GM12878 (cell line): ENCODE measurements around the gene MTR. TPM values are rescaled to one million over a fixed set of nuclear protein-coding genes. Genes with fewer than 3 reads are reported as not detected.

Experiments used
- ATAC-seq: fragments of 200-7000 bp; cut with Tn5 transposase; 3 replicates; pipeline ENCODE4 v1.9.1; 2020; ENCODE audit warnings: mild to moderate bottlenecking, moderate library complexity
- BruUV-seq: library from RNA; stranded (reverse); fragments of 400-500 nt; replicated peaks from 2 replicates; lab custom pipeline; 2021; lab: Mats Ljungman, UMichigan
- CTCF ChIA-PET: fragments of 300-600 bp; sonication (Branson Sonifier 250); formaldehyde crosslinking; extraction: SDS; loops from one replicate; lab custom pipeline; 2021; ENCODE audit warnings: inconsistent platforms; lab: Yijun Ruan, JAX
- POLR2A ChIA-PET: fragments of 350-600 bp; formaldehyde crosslinking; extraction: SDS; loops from one replicate; lab custom pipeline; 2021; ENCODE audit warnings: inconsistent platforms; lab: Charles Lee
- RAD21 ChIA-PET: fragments of 300-600 bp; sonication (Branson Sonifier 250); formaldehyde crosslinking; loops from one replicate; lab custom pipeline; 2023; ENCODE audit warnings: antibody characterized with exemption; ENCODE audit not compliant: unreplicated experiment; lab: Charles Lee
- SMC1A ChIA-PET: fragments of 300-600 bp; sonication (Branson Sonifier 250); formaldehyde crosslinking; loops from one replicate; lab custom pipeline; 2023; ENCODE audit not compliant: unreplicated experiment, uncharacterized antibody; lab: Charles Lee
- DNase-seq: peaks from one replicate; pipeline ENCODE4 v3.0.0-alpha.2; 2011; ENCODE audit warnings: low read depth, low spot score
- FAIRE-seq: peaks from 3 replicates; lab custom pipeline; 2011; peaks lifted over from hg19 to GRCh38; lab: Jason Lieb, UNC
- H2AFZ ChIP-seq: 2 replicates; pipeline ENCODE4 v1.6.0; 2011; ENCODE audit warnings: low read depth, low read length, control low read depth; ENCODE audit not compliant: control insufficient read depth
- H3K27ac ChIP-seq: 2 replicates; pipeline ENCODE4 v1.5.1; 2011; ENCODE audit warnings: control low read depth; ENCODE audit not compliant: control insufficient read depth, insufficient read depth
- H3K27me3 ChIP-seq, 2 experiments: replicated peaks in 1 of 2; 2 replicates each; pipeline versions ENCODE4 v1.6.0 to v1.6.1; 2011; ENCODE audit warnings: low read length in 1 of 2; ENCODE audit not compliant: control insufficient read depth in 2 of 2, insufficient read depth in 2 of 2
- H3K36me3 ChIP-seq, 2 experiments: 2 replicates each; pipeline ENCODE4 v1.5.1; 2011; ENCODE audit warnings: low read length in 1 of 2; ENCODE audit not compliant: control insufficient read depth in 2 of 2, insufficient read depth in 2 of 2
- H3K4me1 ChIP-seq: 2 replicates; pipeline ENCODE4 v1.6.1; 2011; ENCODE audit warnings: mild to moderate bottlenecking, low read length, moderate library complexity, mixed read lengths; ENCODE audit not compliant: control insufficient read depth, insufficient read depth
- H3K4me2 ChIP-seq: 2 replicates; pipeline ENCODE4 v1.6.0; 2011; ENCODE audit warnings: control low read depth; ENCODE audit not compliant: control insufficient read depth, insufficient read depth
- H3K4me3 ChIP-seq: fragments of 200-600 bp; sonication (generic); 2 replicates; pipeline ENCODE4 v1.5.1; 2016
- H3K79me2 ChIP-seq: 2 replicates; pipeline ENCODE4 v1.6.0; 2011; ENCODE audit warnings: low read length; ENCODE audit not compliant: control insufficient read depth, insufficient read depth
- H3K9ac ChIP-seq: 2 replicates; pipeline ENCODE4 v1.8.0; 2011; ENCODE audit warnings: low read length, control low read depth, mixed read lengths; ENCODE audit not compliant: control insufficient read depth, insufficient read depth
- H3K9me3 ChIP-seq: replicated peaks from 3 replicates; pipeline ENCODE4 v1.5.1; 2011; ENCODE audit warnings: mild to moderate bottlenecking, low read length; ENCODE audit not compliant: control insufficient read depth, insufficient read depth
- H4K20me1 ChIP-seq: 2 replicates; pipeline ENCODE4 v1.6.0; 2011; ENCODE audit not compliant: control insufficient read depth, insufficient read depth
- ATF7 ChIP-seq: fragments of 450-650 bp; IDR thresholded peaks from 2 replicates; pipeline ENCODE4 v1.6.1; 2016; ENCODE audit warnings: low read depth, mild to moderate bottlenecking
- HDAC2 ChIP-seq: fragments of 200-600 bp; sonication (generic); IDR thresholded peaks from 2 replicates; pipeline ENCODE4 v1.6.1; 2017
- IKZF1 ChIP-seq: fragments of 450-650 bp; conservative IDR thresholded peaks from 2 replicates; pipeline ENCODE4 v1.6.1; 2017; ENCODE audit warnings: antibody characterized with exemption, mild to moderate bottlenecking
- MXI1 ChIP-seq: fragments of 150-350 bp; IDR thresholded peaks from 2 replicates; pipeline ENCODE4 v1.6.1; 2011; ENCODE audit warnings: low read depth, mild to moderate bottlenecking, inconsistent platforms, low read length, improper control_type of control experiment
- MYB ChIP-seq: fragments of 150-350 bp; IDR thresholded peaks from 2 replicates; pipeline ENCODE4 v1.6.1; 2014; ENCODE audit warnings: mild to moderate bottlenecking, low read depth, low read length, borderline replicate concordance
- PML ChIP-seq: IDR thresholded peaks from 2 replicates; pipeline ENCODE4 v1.6.1; 2012; ENCODE audit warnings: low read length, inconsistent platforms
- RELA ChIP-seq: fragments of 450-650 bp; IDR thresholded peaks from 2 replicates; pipeline ENCODE4 v1.8.0; 2014; ENCODE audit warnings: borderline replicate concordance; ENCODE audit not compliant: partially characterized antibody
- WGBS: methylation state at CpG from one replicate; pipeline ENCODE4 v1.1.6; 2016; ENCODE audit warnings: low lambda C conversion rate; ENCODE audit not compliant: insufficient replicate concordance, insufficient coverage; ENCODE audit errors: missing lambda C conversion rate; 5-methylcytosine and 5-hydroxymethylcytosine counted together
- in situ Hi-C: fragments of 300-500 bp; cut with MboI; formaldehyde crosslinking; loops from 9 replicates; pipeline ENCODE4 v1.14.3; 2018; ENCODE audit warnings: mixed read lengths
- intact Hi-C: fragments of 100-400 bp; cut with micrococcal nuclease; formaldehyde crosslinking; loops from one replicate; pipeline ENCODE4 v1.14.2; 2022; ENCODE audit not compliant: unreplicated experiment
- polyA plus RNA-seq, 11 experiments: library from polyadenylated mRNA; depleted of rRNA in 4 of 11; unstranded in 6 of 11; stranded (reverse) in 5 of 11; fragments of >200 nt; fragmentation: Nextera tagmentation in 4 of 11; fragmentation: Illumina TruSeq in 1 of 11; extraction: Ambion mirVana in 4 of 11; extraction: Trizol in 1 of 11; gene quantifications; 1 replicate in 1 of 11; 2 replicates in 10 of 11; pipeline versions ENCODE4 v1.2.1 to v1.2.3, GENCODE V29; 2011 to 2016; ENCODE audit warnings: inconsistent platforms in 2 of 11, missing spikeins in 2 of 11, low read depth in 1 of 11
- total RNA-seq, 4 experiments: library from RNA; depleted of rRNA in 3 of 4; stranded (reverse); fragments of >200 nt in 3 of 4; fragmentation: Illumina TruSeq in 1 of 4; extraction: Trizol in 1 of 4; gene quantifications; 2 replicates each; pipeline versions ENCODE4 v1.2.1 to v1.2.3, GENCODE V29; 2013 to 2021
- TF ChIP-seq, protein P1 (sequence below): fragments of 450-650 bp; formaldehyde crosslinking; IDR thresholded peaks from 2 replicates; pipeline ENCODE4 v1.5.0; 2022; ENCODE audit warnings: mild to moderate bottlenecking, missing genetic modification characterization
- TF ChIP-seq, protein P2 (sequence below): fragments of 450-650 bp; IDR thresholded peaks from 2 replicates; pipeline ENCODE4 v1.6.1; 2016; ENCODE audit warnings: mild to moderate bottlenecking, moderate library complexity, borderline replicate concordance
- TF ChIP-seq, protein P3 (sequence below): IDR thresholded peaks from 2 replicates; pipeline ENCODE4 v1.6.1; 2012; ENCODE audit warnings: improper control_type of control experiment, low read depth, low read length; ENCODE audit not compliant: insufficient replicate concordance

MTR gene
- total and polyA plus RNA-seq, 10 of the 15 experiments (the other 5 are each of a cell fraction or from before 2014, with no cell fraction given) = 2.4 to 38.7 (median 16.5) TPM

DNA sequence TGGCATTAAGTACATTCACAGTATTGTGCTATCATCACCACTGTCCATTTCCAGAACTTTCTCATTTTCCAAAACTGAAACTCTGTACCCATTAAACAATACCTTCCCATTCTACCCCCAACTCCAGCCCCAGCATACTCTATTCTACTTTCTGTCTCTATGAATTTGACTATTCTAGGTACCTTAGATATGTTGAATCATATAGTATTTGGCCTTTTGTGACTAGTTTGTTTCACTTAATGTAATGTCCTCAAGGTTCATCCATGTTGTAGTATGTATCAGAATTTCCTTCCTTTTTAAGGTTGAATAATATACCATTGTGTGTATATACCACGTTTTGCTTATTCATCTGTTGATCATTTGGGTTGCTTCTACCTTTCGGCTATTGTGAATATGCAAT, 11.5 kb downstream of the MTR start (continued):
- TF ChIP-seq IKZF1 (no peak), PML (no peak), MXI1 (no peak)
- TF ChIP-seq, protein P1, sequence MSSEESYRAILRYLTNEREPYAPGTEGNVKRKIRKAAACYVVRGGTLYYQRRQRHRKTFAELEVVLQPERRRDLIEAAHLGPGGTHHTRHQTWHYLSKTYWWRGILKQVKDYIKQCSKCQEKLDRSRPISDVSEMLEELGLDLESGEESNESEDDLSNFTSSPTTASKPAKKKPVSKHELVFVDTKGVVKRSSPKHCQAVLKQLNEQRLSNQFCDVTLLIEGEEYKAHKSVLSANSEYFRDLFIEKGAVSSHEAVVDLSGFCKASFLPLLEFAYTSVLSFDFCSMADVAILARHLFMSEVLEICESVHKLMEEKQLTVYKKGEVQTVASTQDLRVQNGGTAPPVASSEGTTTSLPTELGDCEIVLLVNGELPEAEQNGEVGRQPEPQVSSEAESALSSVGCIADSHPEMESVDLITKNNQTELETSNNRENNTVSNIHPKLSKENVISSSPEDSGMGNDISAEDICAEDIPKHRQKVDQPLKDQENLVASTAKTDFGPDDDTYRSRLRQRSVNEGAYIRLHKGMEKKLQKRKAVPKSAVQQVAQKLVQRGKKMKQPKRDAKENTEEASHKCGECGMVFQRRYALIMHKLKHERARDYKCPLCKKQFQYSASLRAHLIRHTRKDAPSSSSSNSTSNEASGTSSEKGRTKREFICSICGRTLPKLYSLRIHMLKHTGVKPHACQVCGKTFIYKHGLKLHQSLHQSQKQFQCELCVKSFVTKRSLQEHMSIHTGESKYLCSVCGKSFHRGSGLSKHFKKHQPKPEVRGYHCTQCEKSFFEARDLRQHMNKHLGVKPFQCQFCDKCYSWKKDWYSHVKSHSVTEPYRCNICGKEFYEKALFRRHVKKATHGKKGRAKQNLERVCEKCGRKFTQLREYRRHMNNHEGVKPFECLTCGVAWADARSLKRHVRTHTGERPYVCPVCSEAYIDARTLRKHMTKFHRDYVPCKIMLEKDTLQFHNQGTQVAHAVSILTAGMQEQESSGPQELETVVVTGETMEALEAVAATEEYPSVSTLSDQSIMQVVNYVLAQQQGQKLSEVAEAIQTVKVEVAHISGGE (CRISPR knock-in tag) = no peak

DNA sequence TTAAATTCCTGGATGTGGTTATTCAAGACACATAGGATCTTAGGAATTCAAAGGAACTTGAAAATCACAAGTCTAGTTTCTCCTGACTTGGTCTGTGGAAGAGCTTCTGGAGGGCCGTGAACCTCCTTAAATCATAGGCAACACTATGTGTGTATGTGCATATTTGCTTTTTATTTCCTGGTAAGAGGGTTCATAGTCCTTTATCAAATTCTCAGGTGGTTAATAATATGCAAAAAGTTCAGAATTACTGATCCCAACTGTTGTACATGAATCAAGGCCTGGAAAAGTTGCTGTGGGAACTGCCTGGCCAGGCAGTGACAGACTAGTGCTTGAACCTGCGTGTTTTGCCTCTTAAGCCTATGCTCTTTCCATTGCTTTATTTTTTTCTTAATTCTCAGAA, 12.9 kb downstream of the MTR start:
- FAIRE-seq = no peak
- TF ChIP-seq, protein P2, sequence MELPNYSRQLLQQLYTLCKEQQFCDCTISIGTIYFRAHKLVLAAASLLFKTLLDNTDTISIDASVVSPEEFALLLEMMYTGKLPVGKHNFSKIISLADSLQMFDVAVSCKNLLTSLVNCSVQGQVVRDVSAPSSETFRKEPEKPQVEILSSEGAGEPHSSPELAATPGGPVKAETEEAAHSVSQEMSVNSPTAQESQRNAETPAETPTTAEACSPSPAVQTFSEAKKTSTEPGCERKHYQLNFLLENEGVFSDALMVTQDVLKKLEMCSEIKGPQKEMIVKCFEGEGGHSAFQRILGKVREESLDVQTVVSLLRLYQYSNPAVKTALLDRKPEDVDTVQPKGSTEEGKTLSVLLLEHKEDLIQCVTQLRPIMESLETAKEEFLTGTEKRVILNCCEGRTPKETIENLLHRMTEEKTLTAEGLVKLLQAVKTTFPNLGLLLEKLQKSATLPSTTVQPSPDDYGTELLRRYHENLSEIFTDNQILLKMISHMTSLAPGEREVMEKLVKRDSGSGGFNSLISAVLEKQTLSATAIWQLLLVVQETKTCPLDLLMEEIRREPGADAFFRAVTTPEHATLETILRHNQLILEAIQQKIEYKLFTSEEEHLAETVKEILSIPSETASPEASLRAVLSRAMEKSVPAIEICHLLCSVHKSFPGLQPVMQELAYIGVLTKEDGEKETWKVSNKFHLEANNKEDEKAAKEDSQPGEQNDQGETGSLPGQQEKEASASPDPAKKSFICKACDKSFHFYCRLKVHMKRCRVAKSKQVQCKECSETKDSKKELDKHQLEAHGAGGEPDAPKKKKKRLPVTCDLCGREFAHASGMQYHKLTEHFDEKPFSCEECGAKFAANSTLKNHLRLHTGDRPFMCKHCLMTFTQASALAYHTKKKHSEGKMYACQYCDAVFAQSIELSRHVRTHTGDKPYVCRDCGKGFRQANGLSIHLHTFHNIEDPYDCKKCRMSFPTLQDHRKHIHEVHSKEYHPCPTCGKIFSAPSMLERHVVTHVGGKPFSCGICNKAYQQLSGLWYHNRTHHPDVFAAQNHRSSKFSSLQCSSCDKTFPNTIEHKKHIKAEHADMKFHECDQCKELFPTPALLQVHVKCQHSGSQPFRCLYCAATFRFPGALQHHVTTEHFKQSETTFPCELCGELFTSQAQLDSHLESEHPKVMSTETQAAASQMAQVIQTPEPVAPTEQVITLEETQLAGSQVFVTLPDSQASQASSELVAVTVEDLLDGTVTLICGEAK = no peak
- TF ChIP-seq HDAC2 (no peak), MYB (no peak), MXI1 (no peak), IKZF1 (no peak), RELA (no peak), ATF7 (no peak)
- TF ChIP-seq, protein P3, sequence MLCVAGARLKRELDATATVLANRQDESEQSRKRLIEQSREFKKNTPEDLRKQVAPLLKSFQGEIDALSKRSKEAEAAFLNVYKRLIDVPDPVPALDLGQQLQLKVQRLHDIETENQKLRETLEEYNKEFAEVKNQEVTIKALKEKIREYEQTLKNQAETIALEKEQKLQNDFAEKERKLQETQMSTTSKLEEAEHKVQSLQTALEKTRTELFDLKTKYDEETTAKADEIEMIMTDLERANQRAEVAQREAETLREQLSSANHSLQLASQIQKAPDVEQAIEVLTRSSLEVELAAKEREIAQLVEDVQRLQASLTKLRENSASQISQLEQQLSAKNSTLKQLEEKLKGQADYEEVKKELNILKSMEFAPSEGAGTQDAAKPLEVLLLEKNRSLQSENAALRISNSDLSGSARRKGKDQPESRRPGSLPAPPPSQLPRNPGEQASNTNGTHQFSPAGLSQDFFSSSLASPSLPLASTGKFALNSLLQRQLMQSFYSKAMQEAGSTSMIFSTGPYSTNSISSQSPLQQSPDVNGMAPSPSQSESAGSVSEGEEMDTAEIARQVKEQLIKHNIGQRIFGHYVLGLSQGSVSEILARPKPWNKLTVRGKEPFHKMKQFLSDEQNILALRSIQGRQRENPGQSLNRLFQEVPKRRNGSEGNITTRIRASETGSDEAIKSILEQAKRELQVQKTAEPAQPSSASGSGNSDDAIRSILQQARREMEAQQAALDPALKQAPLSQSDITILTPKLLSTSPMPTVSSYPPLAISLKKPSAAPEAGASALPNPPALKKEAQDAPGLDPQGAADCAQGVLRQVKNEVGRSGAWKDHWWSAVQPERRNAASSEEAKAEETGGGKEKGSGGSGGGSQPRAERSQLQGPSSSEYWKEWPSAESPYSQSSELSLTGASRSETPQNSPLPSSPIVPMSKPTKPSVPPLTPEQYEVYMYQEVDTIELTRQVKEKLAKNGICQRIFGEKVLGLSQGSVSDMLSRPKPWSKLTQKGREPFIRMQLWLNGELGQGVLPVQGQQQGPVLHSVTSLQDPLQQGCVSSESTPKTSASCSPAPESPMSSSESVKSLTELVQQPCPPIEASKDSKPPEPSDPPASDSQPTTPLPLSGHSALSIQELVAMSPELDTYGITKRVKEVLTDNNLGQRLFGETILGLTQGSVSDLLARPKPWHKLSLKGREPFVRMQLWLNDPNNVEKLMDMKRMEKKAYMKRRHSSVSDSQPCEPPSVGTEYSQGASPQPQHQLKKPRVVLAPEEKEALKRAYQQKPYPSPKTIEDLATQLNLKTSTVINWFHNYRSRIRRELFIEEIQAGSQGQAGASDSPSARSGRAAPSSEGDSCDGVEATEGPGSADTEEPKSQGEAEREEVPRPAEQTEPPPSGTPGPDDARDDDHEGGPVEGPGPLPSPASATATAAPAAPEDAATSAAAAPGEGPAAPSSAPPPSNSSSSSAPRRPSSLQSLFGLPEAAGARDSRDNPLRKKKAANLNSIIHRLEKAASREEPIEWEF = no peak

More for the DNA sequence above, 12.9 kb downstream of the MTR start:
- BruUV-seq = no TSS peak
- Histone ChIP-seq H4K20me1 (no peaks in the 10 kb centered on the region), H3K79me2 (peaks cover 4% of the 10 kb centered on the region), H3K4me1 (no peaks in the 10 kb centered on the region), H3K27me3 (no peaks in the 10 kb centered on the region), H3K36me3 (peaks cover 6 to 41% of the 10 kb centered on the region in 2 experiments), H3K4me3 (no peak overlapping the region), H3K4me2 (no peak overlapping the region), H2AFZ (no peak overlapping the region), H3K27ac (no peak overlapping the region), H3K9ac (no peak overlapping the region), H3K9me3 (no peaks in the 10 kb centered on the region)
- CTCF ChIA-PET = no interaction called here
- RAD21 ChIA-PET = no interaction called here
- WGBS = 100% methylated on average over 2 of the region's 2 CpGs
- SMC1A ChIA-PET = interaction anchor here (0.7 to 1.2 kb wide), 2 partner anchors 26 to 36 kb away, joined by 3 read pairs; no protein-coding TSS in a partner anchor
- DNase-seq (no peak), ATAC-seq (no peak)
- POLR2A ChIA-PET = no interaction called here
- in situ Hi-C loops = no loop called here
- intact Hi-C loops = no loop called here
